Neural cell (in vitro differentiated cells): ENCODE results near the gene ARMC12.

Source experiments
- CTCF ChIP-seq: fragments of 450-650 bp; IDR thresholded peaks from 2 replicates; pipeline ENCODE4 v1.5.1; 2014; ENCODE audit warnings: antibody characterized with exemption, mild to moderate bottlenecking, moderate library complexity; ENCODE audit not compliant: poor library complexity, severe bottlenecking
- EP300 ChIP-seq: fragments of 450-650 bp; conservative IDR thresholded peaks from 2 replicates; pipeline ENCODE4 v1.6.1; 2014; ENCODE audit warnings: antibody characterized with exemption, mild to moderate bottlenecking, moderate library complexity; ENCODE audit not compliant: poor library complexity, severe bottlenecking
- EZH2 ChIP-seq: fragments of 200-600, 300-800 bp; shearing (Covaris generic), sonication (generic); IDR thresholded peaks from 2 replicates; pipeline ENCODE4 v1.6.1; 2014; ENCODE audit warnings: antibody characterized with exemption, low read length, borderline replicate concordance, mild to moderate bottlenecking; ENCODE audit not compliant: insufficient read depth, poor library complexity, severe bottlenecking
- POLR2AphosphoS5 ChIP-seq: IDR thresholded peaks from 2 replicates; pipeline ENCODE4 v1.6.1; 2012
- RAD21 ChIP-seq: fragments of 450-650 bp; conservative IDR thresholded peaks from 2 replicates; pipeline ENCODE4 v1.6.1; 2014; ENCODE audit warnings: antibody characterized with exemption, mild to moderate bottlenecking, moderate library complexity
- SMC3 ChIP-seq: fragments of 450-650 bp; conservative IDR thresholded peaks from 2 replicates; pipeline ENCODE4 v1.6.1; 2014; ENCODE audit warnings: antibody characterized with exemption, mild to moderate bottlenecking, moderate library complexity; ENCODE audit not compliant: poor library complexity
- TF ChIP-seq, protein P1 (sequence below): IDR thresholded peaks from 2 replicates; pipeline ENCODE4 v1.6.1; 2012; ENCODE audit warnings: borderline replicate concordance

GRCh38 chr6:35708585-35708984 is 28.2 kb upstream of the ARMC12 start:
- TF ChIP-seq CTCF (no peak), EP300 (no peak), EZH2 (no peak), RAD21 (no peak), POLR2AphosphoS5 (no peak), SMC3 (no peak)
- TF ChIP-seq, protein P1, sequence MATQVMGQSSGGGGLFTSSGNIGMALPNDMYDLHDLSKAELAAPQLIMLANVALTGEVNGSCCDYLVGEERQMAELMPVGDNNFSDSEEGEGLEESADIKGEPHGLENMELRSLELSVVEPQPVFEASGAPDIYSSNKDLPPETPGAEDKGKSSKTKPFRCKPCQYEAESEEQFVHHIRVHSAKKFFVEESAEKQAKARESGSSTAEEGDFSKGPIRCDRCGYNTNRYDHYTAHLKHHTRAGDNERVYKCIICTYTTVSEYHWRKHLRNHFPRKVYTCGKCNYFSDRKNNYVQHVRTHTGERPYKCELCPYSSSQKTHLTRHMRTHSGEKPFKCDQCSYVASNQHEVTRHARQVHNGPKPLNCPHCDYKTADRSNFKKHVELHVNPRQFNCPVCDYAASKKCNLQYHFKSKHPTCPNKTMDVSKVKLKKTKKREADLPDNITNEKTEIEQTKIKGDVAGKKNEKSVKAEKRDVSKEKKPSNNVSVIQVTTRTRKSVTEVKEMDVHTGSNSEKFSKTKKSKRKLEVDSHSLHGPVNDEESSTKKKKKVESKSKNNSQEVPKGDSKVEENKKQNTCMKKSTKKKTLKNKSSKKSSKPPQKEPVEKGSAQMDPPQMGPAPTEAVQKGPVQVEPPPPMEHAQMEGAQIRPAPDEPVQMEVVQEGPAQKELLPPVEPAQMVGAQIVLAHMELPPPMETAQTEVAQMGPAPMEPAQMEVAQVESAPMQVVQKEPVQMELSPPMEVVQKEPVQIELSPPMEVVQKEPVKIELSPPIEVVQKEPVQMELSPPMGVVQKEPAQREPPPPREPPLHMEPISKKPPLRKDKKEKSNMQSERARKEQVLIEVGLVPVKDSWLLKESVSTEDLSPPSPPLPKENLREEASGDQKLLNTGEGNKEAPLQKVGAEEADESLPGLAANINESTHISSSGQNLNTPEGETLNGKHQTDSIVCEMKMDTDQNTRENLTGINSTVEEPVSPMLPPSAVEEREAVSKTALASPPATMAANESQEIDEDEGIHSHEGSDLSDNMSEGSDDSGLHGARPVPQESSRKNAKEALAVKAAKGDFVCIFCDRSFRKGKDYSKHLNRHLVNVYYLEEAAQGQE, result no peak
